ENCODE results near the gene USP34.

- TF ChIP-seq POLR2A (IDR thresholded peaks at IDR 0.05; ENCODE audit: low read length), result no peak
- no peak for TF ChIP-seq GATA1 (IDR thresholded peaks at IDR 0.05; ENCODE audit: low read depth, low read length)
These were observed 66.4 kb downstream of the USP34 start for GRCh38 chr2:61404438-61404837.

All from erythroblast (primary cell).